D341Med (cell line): ENCODE measurements around the gene NKX3-2.

Experiments
- DNase-seq: peaks from one replicate; pipeline ENCODE4 v3.0.0; 2012; ENCODE audit warnings: low spot score

Gene NKX3-2

GRCh38 chr4:13498469-13498868 lies 45.8 kb downstream of the NKX3-2 start:
- no peak for DNase-seq

GRCh38 chr4:13496605-13497004 lies 47.7 kb downstream of the NKX3-2 start:
- DNase-seq: no peak

GRCh38 chr4:13495753-13496152 lies 48.6 kb downstream of the NKX3-2 start:
- no peak for DNase-seq

GRCh38 chr4:13493793-13494192 lies 50.5 kb downstream of the NKX3-2 start:
- DNase-seq: no peak

- peak; percentile 33 for DNase-seq
Measured at GRCh38 chr4:13492747-13493146, 51.6 kb downstream of the NKX3-2 start.
